HepG2 (cell line): ENCODE data around the gene CSNK1D. TPM values are rescaled to one million over a fixed set of nuclear protein-coding genes. Genes with fewer than 3 reads are reported as not detected.

Experiments used
- ARHGAP35 ChIP-seq: sonication (generic); formaldehyde crosslinking; IDR thresholded peaks from 2 replicates; pipeline ENCODE4 v1.9.0; 2022; ENCODE audit warnings: mild to moderate bottlenecking, inconsistent platforms, moderate library complexity, missing genetic modification reagents, borderline replicate concordance
- ATRX ChIP-seq: sonication (generic); formaldehyde crosslinking; IDR thresholded peaks from 2 replicates; pipeline ENCODE4 v1.4.0; 2020; ENCODE audit warnings: missing genetic modification reagents, borderline replicate concordance
- CERS6 ChIP-seq: sonication (generic); formaldehyde crosslinking; IDR thresholded peaks from 2 replicates; pipeline ENCODE4 v1.5.0; 2020; ENCODE audit warnings: missing genetic modification reagents
- DR1 ChIP-seq: sonication (generic); formaldehyde crosslinking; IDR thresholded peaks from 2 replicates; pipeline ENCODE4 v1.8.0; 2021; ENCODE audit warnings: mild to moderate bottlenecking, missing genetic modification reagents, inconsistent platforms
- GATAD1 ChIP-seq: IDR thresholded peaks from 2 replicates; pipeline ENCODE4 v1.6.1; 2016; ENCODE audit warnings: missing genetic modification reagents, missing compliant biosample characterization
- HDAC6 ChIP-seq: fragments of 200-600 bp; sonication (generic); IDR thresholded peaks from 2 replicates; pipeline ENCODE4 v1.7.0; 2017; ENCODE audit warnings: mild to moderate bottlenecking, antibody characterized with exemption, low read length, low read depth
- HMG20B ChIP-seq: conservative IDR thresholded peaks from 2 replicates; pipeline ENCODE4 v1.6.1; 2016; ENCODE audit warnings: missing genetic modification reagents, missing compliant biosample characterization
- ISL2 ChIP-seq: sonication (generic); formaldehyde crosslinking; IDR thresholded peaks from 2 replicates; pipeline ENCODE4 v1.5.0; 2020; ENCODE audit warnings: missing genetic modification reagents
- KDM6A ChIP-seq: IDR thresholded peaks from 2 replicates; pipeline ENCODE4 v1.6.1; 2016; ENCODE audit warnings: low read depth
- MED13 ChIP-seq: sonication (generic); formaldehyde crosslinking; IDR thresholded peaks from 2 replicates; pipeline ENCODE4 v1.5.0; 2020; ENCODE audit warnings: missing genetic modification reagents
- NFKBIZ ChIP-seq: IDR thresholded peaks from 2 replicates; pipeline ENCODE4 v1.6.1; 2018; ENCODE audit warnings: missing genetic modification reagents, missing compliant biosample characterization
- SMYD3 ChIP-seq: sonication (generic); formaldehyde crosslinking; IDR thresholded peaks from 2 replicates; pipeline ENCODE4 v1.8.1; 2023; ENCODE audit warnings: mild to moderate bottlenecking, missing genetic modification reagents
- ZBTB38 ChIP-seq: sonication (generic); formaldehyde crosslinking; IDR thresholded peaks from 2 replicates; pipeline ENCODE4 v1.5.1; 2020; ENCODE audit warnings: mild to moderate bottlenecking, missing genetic modification reagents
- ZFP1 ChIP-seq: IDR thresholded peaks from 2 replicates; pipeline ENCODE4 v1.6.1; 2016
- ZFP37 ChIP-seq: sonication (generic); formaldehyde crosslinking; IDR thresholded peaks from 2 replicates; pipeline ENCODE4 v1.4.0; 2020; ENCODE audit warnings: missing genetic modification reagents, borderline replicate concordance
- ZFP91 ChIP-seq: sonication (generic); formaldehyde crosslinking; IDR thresholded peaks from 2 replicates; pipeline ENCODE4 v1.9.0; 2022; ENCODE audit warnings: missing genetic modification reagents, mild to moderate bottlenecking, borderline replicate concordance
- ZNF18 ChIP-seq: sonication (generic); formaldehyde crosslinking; IDR thresholded peaks from 2 replicates; pipeline ENCODE4 v1.8.0; 2022; ENCODE audit warnings: mild to moderate bottlenecking, missing genetic modification reagents; ENCODE audit not compliant: insufficient replicate concordance
- ZNF232 ChIP-seq: sonication (generic); formaldehyde crosslinking; IDR thresholded peaks from 2 replicates; pipeline ENCODE4 v1.4.0; 2020; ENCODE audit warnings: missing genetic modification reagents, borderline replicate concordance
- ZNF274 ChIP-seq: sonication (generic); formaldehyde crosslinking; IDR thresholded peaks from 2 replicates; pipeline ENCODE4 v1.5.1; 2020; ENCODE audit warnings: mild to moderate bottlenecking, missing genetic modification reagents
- ZNF331 ChIP-seq: sonication (generic); formaldehyde crosslinking; IDR thresholded peaks from 2 replicates; pipeline ENCODE4 v1.4.0; 2020; ENCODE audit warnings: missing genetic modification reagents
- ZNF598 ChIP-seq: sonication (generic); formaldehyde crosslinking; IDR thresholded peaks from 2 replicates; pipeline ENCODE4 v1.5.1; 2020; ENCODE audit warnings: mild to moderate bottlenecking, missing genetic modification reagents, borderline replicate concordance
- ZNF7 ChIP-seq: IDR thresholded peaks from 2 replicates; pipeline ENCODE4 v1.6.1; 2016; ENCODE audit warnings: missing biosample characterization, missing genetic modification reagents
- ZNF704 ChIP-seq: sonication (generic); formaldehyde crosslinking; IDR thresholded peaks from 2 replicates; pipeline ENCODE4 v1.8.1; 2023; ENCODE audit warnings: mild to moderate bottlenecking, inconsistent platforms, moderate library complexity, missing genetic modification reagents, borderline replicate concordance
- ZNF724P ChIP-seq: sonication (generic); formaldehyde crosslinking; IDR thresholded peaks from 2 replicates; pipeline ENCODE4 v1.8.0; 2022; ENCODE audit warnings: missing genetic modification reagents, borderline replicate concordance
- ZNF850 ChIP-seq: sonication (generic); formaldehyde crosslinking; conservative IDR thresholded peaks from 2 replicates; pipeline ENCODE4 v1.9.0; 2021; ENCODE audit warnings: mild to moderate bottlenecking, missing genetic modification reagents
- polyA plus RNA-seq, 8 experiments: library from polyadenylated mRNA; depleted of rRNA in 3 of 8; stranded (reverse) in 7 of 8; unstranded in 1 of 8; fragments of >200 nt; fragmentation: Illumina TruSeq in 4 of 8; extraction: Trizol in 4 of 8; gene quantifications; 2 replicates each; pipeline versions ENCODE4 v1.2.1 to v1.2.3, GENCODE V29; 2011 to 2016; ENCODE audit warnings: low read depth in 4 of 8, missing spikeins in 1 of 8, mixed read lengths in 1 of 8; ENCODE audit not compliant: insufficient read depth in 1 of 8
- total RNA-seq, 5 experiments: library from RNA; depleted of rRNA; stranded (reverse); fragments of >200 nt; fragmentation: Illumina TruSeq; extraction: Trizol; gene quantifications; 2 replicates each; pipeline ENCODE4 v1.2.3, GENCODE V29; 2016; ENCODE audit warnings: low read depth in 1 of 5

Gene CSNK1D
- total and polyA plus RNA-seq, 2 of the 13 experiments (the other 11 are each of a cell fraction or from before 2014, with no cell fraction given) = 31.5 to 128 TPM

- TF ChIP-seq ZNF598 (CRISPR knock-in tag) = no peak
- peak; percentile 92 for TF ChIP-seq ZFP91 (CRISPR knock-in tag)
- 0 out of 2 replicates have a peak, but pooled peaks have one; percentile 24 for TF ChIP-seq ZNF850
- peak; percentile 86; the same call in 1 of the 2 replicates for TF ChIP-seq ZFP1 (CRISPR knock-in tag)
- TF ChIP-seq ZNF724P = 0 out of 2 replicates have a peak, but pooled peaks have one; percentile 64
- no peak for TF ChIP-seq CERS6 (CRISPR knock-in tag)
- peak; percentile 84 for TF ChIP-seq ZNF18 (CRISPR knock-in tag)
- TF ChIP-seq KDM6A = peak; percentile 93
- TF ChIP-seq ZNF331 (CRISPR knock-in tag) = peak; percentile 96; the same call in 1 of the 2 replicates
- TF ChIP-seq ARHGAP35 (CRISPR knock-in tag) = no peak
- peak; percentile 92 for TF ChIP-seq ZBTB38 (CRISPR knock-in tag)
- peak; percentile 70; the same call in 1 of the 2 replicates for TF ChIP-seq ZNF704 (CRISPR knock-in tag)
- TF ChIP-seq ISL2 (CRISPR knock-in tag) = peak; percentile 80
- TF ChIP-seq ZNF232 (CRISPR knock-in tag) = peak; percentile 89; the same call in 1 of the 2 replicates
- TF ChIP-seq MED13 (CRISPR knock-in tag) = peak; percentile 94
- peak; percentile 61; the same call in 1 of the 2 replicates for TF ChIP-seq DR1
- 0 out of 2 replicates have a peak, but pooled peaks have one; percentile 49 for TF ChIP-seq ZNF274 (CRISPR knock-in tag)
- TF ChIP-seq HMG20B (CRISPR knock-in tag) = peak; percentile 86
- peak; percentile 97 for TF ChIP-seq NFKBIZ (CRISPR knock-in tag)
- TF ChIP-seq ATRX = no peak
- peak; percentile 74 for TF ChIP-seq GATAD1
- TF ChIP-seq ZNF7 (CRISPR knock-in tag) = peak; percentile 68
- peak; percentile 96; the same call in 1 of the 2 replicates for TF ChIP-seq SMYD3
- no peak for TF ChIP-seq HDAC6
- TF ChIP-seq ZFP37 (CRISPR knock-in tag) = peak; percentile 87; the same call in 1 of the 2 replicates
These were observed 5.7 kb downstream of the CSNK1D start (continued) for GRCh38 chr17:82267575-82268379.
